GM19351 (cell line): ENCODE measurements around the gene SNAPIN.
"Not testable (repeated sequence)": the region's sequence is repeated elsewhere in the genome, so short reads cannot be mapped to it uniquely, and the experiment has no call there.

ENCODE experiments used
- ATAC-seq: cut with Tn5 transposase; IDR thresholded peaks from one replicate; pipeline ENCODE4 v1.9.1; 2021; ENCODE audit warnings: mild to moderate bottlenecking, moderate library complexity; ENCODE audit not compliant: unreplicated experiment

SNAPIN gene

GRCh38 chr1:153646672-153647345, 11.7 kb upstream of the SNAPIN start:
- no peak for ATAC-seq

DNA sequence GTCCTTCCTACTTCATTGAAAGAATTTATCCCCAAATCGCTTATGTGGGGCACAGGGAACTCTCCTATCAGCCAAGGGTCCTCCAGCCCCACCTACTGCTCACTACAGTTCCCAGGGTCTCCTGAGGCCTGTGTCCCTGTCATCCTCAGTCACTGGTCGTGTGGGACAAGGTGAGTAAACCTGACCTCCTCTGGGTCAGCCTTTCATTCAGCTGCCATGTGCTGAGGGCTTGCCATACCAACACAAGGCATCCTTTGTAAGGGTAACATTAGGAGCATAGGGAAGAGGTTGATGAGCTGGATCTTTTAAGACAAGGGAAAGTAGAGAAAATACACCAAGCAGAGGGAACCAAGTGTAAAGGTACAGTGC, 11.2 kb upstream of the SNAPIN start:
- ATAC-seq = no peak

- no peak for ATAC-seq
Measured at GRCh38 chr1:153648000-153648643, 10.4 kb upstream of the SNAPIN start.

GRCh38 chr1:153649137-153649862, 9.2 kb upstream of the SNAPIN start:
- ATAC-seq = no peak

DNA sequence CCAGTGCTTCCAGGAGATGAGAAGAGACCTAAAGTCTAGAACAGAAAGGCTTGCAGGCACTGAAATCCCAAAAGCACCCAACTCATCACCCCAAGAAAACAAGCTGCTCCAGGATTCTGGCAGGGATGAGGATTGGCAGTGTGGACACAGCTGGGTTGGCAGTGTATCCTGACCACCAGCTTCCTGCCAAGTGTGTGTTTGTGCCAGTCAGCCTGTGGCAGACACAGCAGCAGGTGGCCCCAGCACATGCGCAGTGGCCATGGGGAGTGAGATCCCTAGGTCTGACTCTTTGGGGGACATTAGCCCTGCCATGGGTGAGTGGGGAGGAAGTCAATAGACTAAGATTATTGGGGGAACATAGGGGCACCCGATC, 8.7 kb upstream of the SNAPIN start:
- no peak for ATAC-seq

GRCh38 chr1:153651771-153652170, 6.7 kb upstream of the SNAPIN start:
- no peak for ATAC-seq

DNA sequence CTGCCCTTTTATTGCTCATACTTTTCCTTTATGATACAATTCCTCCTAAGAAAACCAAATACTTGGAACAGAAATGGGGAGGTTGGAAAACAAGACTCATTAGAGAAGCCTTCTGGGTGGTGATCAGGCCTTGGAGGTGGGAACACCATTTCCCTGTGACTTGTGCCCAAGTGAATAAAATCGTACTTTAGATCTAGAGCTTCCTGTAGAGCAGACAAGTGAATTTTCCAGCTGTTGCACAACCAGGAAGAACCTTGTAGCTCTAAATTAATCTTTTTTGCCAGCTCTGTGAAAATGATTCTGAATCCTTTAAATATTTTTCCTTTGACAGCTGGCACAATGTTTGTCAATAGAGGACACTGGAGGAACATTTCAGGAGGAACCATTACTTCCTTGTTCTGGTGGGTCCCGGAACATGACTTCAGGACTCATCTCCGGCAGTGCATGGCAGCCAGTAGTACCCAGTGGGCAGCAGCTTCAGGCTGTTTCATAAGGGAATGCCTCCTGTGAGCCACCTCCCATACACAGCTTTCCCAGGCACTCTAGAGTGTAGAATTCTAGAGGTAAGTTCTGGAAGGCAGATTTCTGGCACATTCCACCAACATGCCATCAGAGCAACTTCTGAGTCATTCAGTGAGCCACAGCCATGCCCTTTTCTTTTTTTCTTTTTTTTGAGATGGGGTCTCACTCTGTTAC, 5.5 kb upstream of the SNAPIN start:
- no peak for ATAC-seq

DNA sequence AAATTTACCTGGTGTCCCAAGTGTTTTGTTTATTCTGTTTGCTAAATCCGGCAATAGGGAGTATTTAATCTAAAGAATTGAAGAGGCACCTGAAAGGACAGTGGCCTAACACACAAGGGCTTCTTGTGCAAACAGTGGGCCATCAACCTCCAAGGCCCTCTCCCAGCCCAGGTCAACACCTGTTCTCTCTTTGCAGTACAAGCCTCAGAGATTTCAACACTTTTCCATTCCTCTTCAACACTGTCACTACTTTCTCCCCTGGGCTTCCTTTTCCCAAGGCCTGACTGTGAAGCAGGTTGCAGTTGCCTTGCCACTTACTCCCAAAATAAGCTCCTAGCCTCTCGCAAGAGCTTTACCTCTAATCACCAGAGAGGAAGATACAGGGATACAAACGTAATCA, 3.2 kb upstream of the SNAPIN start:
- no peak for ATAC-seq

DNA sequence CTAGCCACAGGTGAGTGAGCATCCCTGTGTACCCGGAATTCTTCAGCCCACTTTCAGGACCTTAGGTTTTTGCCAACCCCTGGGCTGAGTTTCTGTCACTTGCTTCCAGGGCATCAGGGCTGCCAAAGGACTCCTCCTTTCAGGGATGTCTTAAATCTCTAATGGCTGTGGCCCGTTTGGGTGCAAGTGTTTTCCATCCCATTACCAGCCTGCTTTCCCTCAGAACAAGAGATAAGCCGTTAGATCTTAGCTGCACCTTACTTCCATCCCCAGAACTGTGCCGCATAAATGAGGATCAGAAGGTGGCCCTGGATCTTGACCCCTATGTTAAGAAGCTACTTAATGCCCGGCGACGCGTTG, 652 bp downstream of the SNAPIN start:
- no peak for ATAC-seq

DNA sequence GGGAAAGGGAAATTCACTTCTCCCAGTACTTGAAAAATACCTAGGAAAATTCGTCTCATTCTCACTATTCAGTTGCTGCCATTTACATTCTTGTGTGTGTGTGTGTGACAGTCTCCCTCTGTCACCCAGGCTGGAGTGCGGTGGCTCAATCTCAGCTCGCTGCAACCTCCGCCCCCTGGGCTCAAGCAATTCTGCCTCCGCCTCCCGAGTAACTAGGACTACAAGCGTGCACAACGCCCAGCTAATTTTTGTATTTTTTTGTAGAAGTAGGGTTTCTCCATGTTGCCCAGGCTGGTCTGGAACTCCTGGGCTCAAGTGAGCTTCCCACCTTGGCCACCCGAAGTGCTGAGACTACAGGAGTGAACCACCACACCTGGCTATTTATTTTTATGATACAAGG, 1.2 kb downstream of the SNAPIN start:
- no peak for ATAC-seq

DNA sequence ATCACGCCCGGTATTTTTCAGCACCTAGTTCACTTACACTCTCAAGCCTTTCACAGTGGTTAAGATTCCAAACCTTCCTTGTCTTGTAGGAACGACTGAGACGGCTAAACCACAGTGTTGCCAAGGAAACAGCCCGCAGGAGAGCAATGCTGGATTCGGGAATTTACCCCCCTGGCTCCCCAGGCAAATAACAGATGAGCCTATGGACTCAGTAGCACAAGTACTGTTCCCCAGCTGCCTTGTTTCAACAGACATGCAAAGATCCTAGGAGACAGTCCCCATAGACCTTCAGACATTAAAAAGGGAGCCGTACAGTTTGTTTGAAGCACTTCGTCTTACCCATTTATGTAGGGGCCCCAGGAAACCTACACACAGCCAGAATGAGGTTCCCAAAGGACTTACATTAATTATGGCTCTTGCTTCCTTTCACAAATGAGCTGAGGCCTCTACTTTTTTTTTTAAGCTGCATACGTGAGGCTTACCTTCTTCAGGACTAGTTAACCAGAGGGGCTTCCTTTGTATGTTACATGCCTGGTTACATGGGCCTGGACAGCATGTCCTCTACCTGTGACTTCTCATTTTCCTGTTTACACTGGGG, 2.7 kb downstream of the SNAPIN start:
- ATAC-seq = no peak

GRCh38 chr1:153662269-153662668, 3.8 kb downstream of the SNAPIN start:
- no peak for ATAC-seq

- no peak for ATAC-seq
Measured at GRCh38 chr1:153663211-153663610, 4.7 kb downstream of the SNAPIN start.

DNA sequence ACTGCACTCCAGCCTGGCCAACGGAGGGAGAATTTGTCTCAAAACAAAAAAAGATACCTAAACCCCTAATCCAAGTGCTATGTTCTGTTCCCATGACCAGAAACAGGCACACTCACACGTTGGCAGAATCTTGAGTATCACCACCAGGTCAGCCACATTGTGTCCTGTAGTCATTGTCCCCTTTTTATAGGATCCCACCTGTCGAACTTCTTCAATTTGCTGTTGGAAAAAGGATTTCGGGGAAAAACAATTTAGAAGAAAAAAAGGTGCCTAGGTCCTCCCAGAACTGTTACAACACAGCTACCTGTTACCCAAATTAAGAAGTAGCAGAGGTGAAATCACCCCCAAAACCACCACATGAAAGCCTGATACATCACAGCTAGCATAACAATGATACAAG, 8.9 kb downstream of the SNAPIN start:
- no peak for ATAC-seq

GRCh38 chr1:153668672-153669071, 10.2 kb downstream of the SNAPIN start:
- not testable (repeated sequence) for ATAC-seq

DNA sequence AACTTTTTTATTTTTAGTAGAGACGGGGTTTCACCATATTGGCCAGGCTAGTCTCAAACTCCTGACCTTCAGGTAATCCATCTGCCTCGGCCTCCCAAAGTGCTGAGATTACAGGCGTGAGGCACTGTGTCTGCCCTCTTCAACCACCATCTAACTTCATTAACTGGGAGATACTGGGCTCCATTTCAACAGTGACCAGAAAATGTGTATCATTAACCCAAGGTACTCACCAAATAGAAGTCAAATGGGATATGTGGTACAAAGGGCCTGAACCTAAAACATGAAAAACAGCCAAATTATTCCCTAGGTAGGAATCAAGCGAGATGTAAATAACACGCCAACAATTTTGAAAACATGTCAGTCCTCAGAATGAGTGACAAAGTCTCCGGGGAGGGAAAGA, 11.1 kb downstream of the SNAPIN start:
- ATAC-seq = no peak

DNA sequence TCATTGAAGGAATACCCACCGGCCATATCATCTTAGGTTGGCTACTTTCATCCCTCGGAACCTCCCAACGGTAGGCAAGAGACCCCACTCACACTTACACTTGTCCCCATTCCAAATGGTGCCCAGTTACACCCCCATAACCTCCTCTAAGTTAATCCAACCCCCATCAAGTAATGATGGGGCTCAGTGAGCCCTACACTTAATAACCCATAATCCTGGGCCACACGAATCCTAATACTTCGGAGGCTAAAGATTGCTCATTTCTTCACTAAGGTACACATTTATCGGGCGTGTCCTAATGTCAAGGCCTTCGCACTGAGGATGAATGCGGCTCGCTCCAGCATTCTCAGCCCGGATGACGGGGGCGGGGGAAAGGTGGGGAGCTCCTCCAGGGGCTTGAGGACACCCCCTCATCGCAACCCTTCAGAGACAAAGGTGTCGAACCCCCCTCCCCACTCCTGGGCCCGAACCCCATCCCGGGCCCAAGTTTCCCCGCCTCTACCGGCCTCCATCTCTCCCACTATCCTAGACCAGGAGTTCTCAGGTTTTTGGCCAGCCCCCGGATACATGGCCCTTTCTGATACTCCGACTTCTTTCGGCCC, 11.9 kb downstream of the SNAPIN start:
- ATAC-seq = peak; percentile 8

- ATAC-seq = peak; percentile 89
Measured at GRCh38 chr1:153670859-153671627, 12.5 kb downstream of the SNAPIN start, which contains the start of gene ILF2. ILF2 (minus strand) TSS chr1:153670993; CDS start chr1:153670922, 71 bp downstream.

DNA sequence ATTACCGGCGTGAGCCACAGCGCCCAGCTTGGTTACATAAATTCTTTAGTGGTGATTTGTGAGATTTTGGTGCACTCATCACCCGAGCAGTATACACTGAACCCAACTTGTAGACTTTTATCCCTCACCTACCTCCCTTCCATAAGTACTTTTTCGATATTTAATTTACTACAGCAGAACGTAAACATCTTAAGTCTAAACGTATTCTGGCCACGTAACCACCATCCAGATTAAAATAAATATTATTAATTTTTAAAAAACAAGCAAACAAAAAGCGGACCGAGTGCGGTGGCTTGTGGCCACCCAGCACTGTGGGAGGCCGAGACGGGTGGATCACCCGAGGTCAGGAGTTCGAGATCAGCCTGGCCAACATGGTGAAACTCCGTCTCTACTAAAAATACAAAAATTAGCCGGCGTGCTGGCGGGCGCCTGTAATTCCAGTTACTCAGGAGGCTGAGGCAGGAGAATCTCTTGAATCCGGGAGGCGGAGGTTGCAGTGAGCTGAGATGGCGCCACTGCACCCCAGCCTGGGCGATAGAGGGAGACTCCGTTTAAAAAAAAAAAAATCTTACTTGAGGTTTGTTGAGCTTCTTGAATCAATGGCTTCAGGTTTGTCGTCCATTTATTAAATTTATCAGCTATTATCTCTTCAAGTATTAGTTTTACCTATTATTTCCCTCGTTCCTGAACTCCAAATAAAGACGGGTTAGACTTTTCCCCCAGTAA, 13.3 kb downstream of the SNAPIN start:
- ATAC-seq = peak; percentile 22
